SU-DHL-6 (cell line): Measurements from ENCODE around the gene ERO1A.

Experiments
- CTCF ChIP-seq: fragments of 200-600 bp; sonication (generic); IDR thresholded peaks from one replicate; pipeline ENCODE4 v1.5.1; 2017; ENCODE audit warnings: antibody characterized with exemption, mild to moderate bottlenecking, low read length, moderate library complexity; ENCODE audit not compliant: insufficient read depth, poor library complexity, severe bottlenecking
- EZH2phosphoT487 ChIP-seq: fragments of 200-600 bp; sonication (generic), shearing (Covaris generic); conservative IDR thresholded peaks from 2 replicates; pipeline ENCODE4 v1.6.1; 2018; ENCODE audit warnings: mild to moderate bottlenecking, antibody characterized with exemption, low read length, moderate library complexity, mixed read lengths

- TF ChIP-seq CTCF (no peak), EZH2phosphoT487 (no peak)
These were observed 99.0 kb downstream of the ERO1A start for GRCh38 chr14:52596320-52596719.
